Erythroblast (primary cell): Measurements from ENCODE around the gene KAZN.

Experiments used
- GATA1 ChIP-seq: IDR thresholded peaks from 2 replicates; pipeline ENCODE4 v1.6.1; 2011; ENCODE audit warnings: low read depth, mild to moderate bottlenecking, control low read depth, low read length, moderate library complexity
- POLR2A ChIP-seq: IDR thresholded peaks from 2 replicates; pipeline ENCODE4 v1.6.1; 2011; ENCODE audit warnings: mild to moderate bottlenecking, low read length

- TF ChIP-seq POLR2A (no peak), GATA1 (no peak)
Measured at GRCh38 chr1:15102646-15103045, 504.2 kb downstream of the KAZN start.
